Lower leg skin (tissue), 4 donors: ENCODE results near the gene MZF1. TPM values are rescaled to one million over a fixed set of nuclear protein-coding genes. Genes with fewer than 3 reads are reported as not detected.
A peak's percentile ranks its signal among the peaks of the same experiment; 100 is the strongest.

Experiments used
- DNase-seq, 2 donors: peaks; one replicate each; pipeline ENCODE4 v3.0.0-alpha.2; 2019; ENCODE audit warnings: low spot score in 2 of 2
- H3K4me3 ChIP-seq: fragments of 200-600 bp; sonication (generic); 2 replicates; pipeline ENCODE4 v1.5.1; 2017; ENCODE audit warnings: mild to moderate bottlenecking, low read depth; ENCODE audit not compliant: poor library complexity, severe bottlenecking
- CTCF ChIP-seq, 3 donors: fragments of 450-650 bp; IDR thresholded peaks; one replicate each; pipeline ENCODE4 v1.5.1; 2016; ENCODE audit warnings: antibody characterized with exemption in 3 of 3, mild to moderate bottlenecking in 3 of 3, moderate library complexity in 2 of 3
- POLR2A ChIP-seq, 2 donors: fragments of 450-650 bp; IDR thresholded peaks; one replicate each; pipeline ENCODE4 v1.6.1; 2016 to 2017; ENCODE audit warnings: antibody characterized with exemption in 2 of 2, mild to moderate bottlenecking in 1 of 2, moderate library complexity in 1 of 2
- WGBS, 2 donors: methylation state at CpG; one replicate each; pipeline ENCODE4 v1.1.5; 2018; 5-methylcytosine and 5-hydroxymethylcytosine counted together
- intact Hi-C: fragments of 100-400 bp; cut with DNase I; formaldehyde crosslinking; loops from one replicate; pipeline ENCODE4 v1.15.0; 2023; ENCODE audit warnings: low total_unique reads
- total RNA-seq, 4 donors: library from RNA; depleted of rRNA; stranded (reverse); fragments of >200 nt; gene quantifications; one replicate each; pipeline ENCODE4 v1.1.0, GENCODE V29; 2016

The MZF1 gene
- total RNA-seq, 4 donors from 2014 or later = 14.8 to 34.7 (median 27.6) TPM

- DNase-seq = peak; percentile 84 to 97
- peak overlapping the region; percentile 54 for H3K4me3 ChIP-seq
- intact Hi-C loops = no loop called here
- 0% methylated on average over 50 to 52 of the region's 66 CpGs for WGBS, 2 donors
- TF ChIP-seq POLR2A (IDR thresholded peaks at IDR 0.05) = no peak
- TF ChIP-seq CTCF (IDR thresholded peaks at IDR 0.05) = no peak
These were observed 2.3 kb upstream of the MZF1 start for GRCh38 chr19:58575183-58576041.

- WGBS, 2 donors = 1% methylated on average over 20 of the region's 20 CpGs
These were observed 576 bp upstream of the MZF1 start for GRCh38 chr19:58573658-58574164.

GRCh38 chr19:58572026-58572817 is 913 bp downstream of the MZF1 start:
- intact Hi-C loops = no loop called here
- peak in 1 of 2 donors; percentile 80 for DNase-seq
- WGBS, 2 donors = 43 to 48% methylated on average over 24 of the region's 24 CpGs
- no peak for TF ChIP-seq POLR2A (IDR thresholded peaks at IDR 0.05)
- TF ChIP-seq CTCF (IDR thresholded peaks at IDR 0.05) = no peak
- no peak overlapping the region for H3K4me3 ChIP-seq

More at GRCh38 chr19:58573658-58574164, 576 bp upstream of the MZF1 start:
- TF ChIP-seq CTCF (IDR thresholded peaks at IDR 0.05) (no peak), POLR2A (IDR thresholded peaks at IDR 0.05) (no peak)
- DNase-seq = no peak
- intact Hi-C loops = no loop called here
- H3K4me3 ChIP-seq = peak overlapping the region; percentile 6

GRCh38 chr19:58571575-58571947 is 1.6 kb downstream of the MZF1 start:
- TF ChIP-seq CTCF (IDR thresholded peaks at IDR 0.05) = no peak
- TF ChIP-seq POLR2A (IDR thresholded peaks at IDR 0.05) = no peak
- peak in 1 of 2 donors; percentile 71 for DNase-seq
- WGBS, 2 donors = 91 to 92% methylated on average over 8 of the region's 8 CpGs
- intact Hi-C loops = no loop called here
- H3K4me3 ChIP-seq = no peak overlapping the region

- no peak overlapping the region for H3K4me3 ChIP-seq
- WGBS, 2 donors = 83 to 93% methylated on average over 17 to 21 of the region's 25 CpGs
- intact Hi-C loops = no loop called here
- peak in 1 of 2 donors; percentile 80 for DNase-seq
- TF ChIP-seq CTCF (IDR thresholded peaks at IDR 0.05) (no peak), POLR2A (IDR thresholded peaks at IDR 0.05) (no peak)
These were observed 2.2 kb downstream of the MZF1 start for GRCh38 chr19:58570770-58571574.
